ENCODE data around the gene STK32A. TPM values are rescaled to one million over a fixed set of nuclear protein-coding genes. Genes with fewer than 3 reads are reported as not detected.

Gene STK32A
- not detected in 2 replicates for total RNA-seq
- total RNA-seq (2013), result not detected
- polyA plus RNA-seq, result not detected in 2 replicates
- polyA minus RNA-seq, result not detected in 2 replicates

DNA sequence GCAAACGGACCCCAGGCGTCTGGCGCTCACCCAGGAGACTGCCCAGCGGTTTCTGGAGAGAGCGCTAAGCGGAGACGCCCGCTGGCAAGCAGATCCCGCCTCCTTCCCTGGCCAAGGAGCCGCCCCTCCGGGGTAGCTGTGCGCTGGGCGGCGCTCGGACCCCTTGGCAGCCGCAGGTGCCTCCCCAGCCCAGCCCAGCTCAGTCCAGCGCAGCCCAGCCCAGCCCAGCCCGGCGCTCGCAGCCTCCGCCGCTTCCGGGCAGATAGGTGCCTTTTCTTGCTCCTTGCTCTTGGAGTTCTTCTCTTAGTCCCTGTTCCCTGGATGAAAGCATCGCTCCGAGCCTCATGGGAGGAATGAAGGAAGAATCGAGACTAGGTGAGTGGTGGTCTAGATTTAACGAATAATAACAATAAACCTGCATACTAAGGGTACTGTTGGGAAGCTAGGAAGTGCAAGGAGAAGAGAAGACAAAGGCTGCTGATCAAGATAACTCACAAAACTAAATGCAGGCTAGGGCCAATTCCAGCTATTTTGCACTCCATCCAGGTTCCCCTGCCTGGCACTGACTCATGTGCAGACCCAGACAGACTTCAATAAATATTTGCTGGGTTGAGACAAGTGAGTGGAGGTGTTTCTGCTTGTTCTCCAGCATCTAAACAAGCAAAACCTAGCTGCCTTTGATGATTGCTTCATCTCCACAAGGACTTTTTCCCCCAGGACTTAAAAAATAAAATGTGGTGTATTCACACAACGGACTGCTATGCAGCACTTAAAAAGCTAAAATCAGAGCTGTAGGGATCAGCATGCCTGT lies at the start of gene STK32A:
Gene STK32A, plus strand, starts transcription at position 202 of the 811 bp plus-strand sequence. CDS start 4,609 bp downstream, outside the sequence.
- H3K4me3 ChIP-seq (ENCODE audit: control extremely low read depth in 1 of 5, extremely low read depth in 1 of 5, insufficient read depth in 1 of 5, low read depth in 2 of 5, low read length in 4 of 5), result no peak within 1 kb of the TSS
- H2AFZ ChIP-seq (ENCODE audit: insufficient read depth, low read depth, low read length, poor library complexity, severe bottlenecking), result no peak within 1 kb of the TSS
- Mint-ChIP-seq H3K4me1 (no peaks in the 10 kb centered on the region), H3K4me3 (no peak within 1 kb of the TSS), H3K27me3 (peaks cover 30% of the 10 kb centered on the region), H3K9me3 (ENCODE audit: insufficient read depth) (no peaks in the 10 kb centered on the region), H3K27ac (no peak within 1 kb of the TSS)
- no peaks in the 10 kb centered on the region for H3K4me1 ChIP-seq (ENCODE audit: control insufficient read depth in 2 of 2, insufficient read depth in 2 of 2, low read length in 2 of 2)
- TF ChIP-seq, protein P1, sequence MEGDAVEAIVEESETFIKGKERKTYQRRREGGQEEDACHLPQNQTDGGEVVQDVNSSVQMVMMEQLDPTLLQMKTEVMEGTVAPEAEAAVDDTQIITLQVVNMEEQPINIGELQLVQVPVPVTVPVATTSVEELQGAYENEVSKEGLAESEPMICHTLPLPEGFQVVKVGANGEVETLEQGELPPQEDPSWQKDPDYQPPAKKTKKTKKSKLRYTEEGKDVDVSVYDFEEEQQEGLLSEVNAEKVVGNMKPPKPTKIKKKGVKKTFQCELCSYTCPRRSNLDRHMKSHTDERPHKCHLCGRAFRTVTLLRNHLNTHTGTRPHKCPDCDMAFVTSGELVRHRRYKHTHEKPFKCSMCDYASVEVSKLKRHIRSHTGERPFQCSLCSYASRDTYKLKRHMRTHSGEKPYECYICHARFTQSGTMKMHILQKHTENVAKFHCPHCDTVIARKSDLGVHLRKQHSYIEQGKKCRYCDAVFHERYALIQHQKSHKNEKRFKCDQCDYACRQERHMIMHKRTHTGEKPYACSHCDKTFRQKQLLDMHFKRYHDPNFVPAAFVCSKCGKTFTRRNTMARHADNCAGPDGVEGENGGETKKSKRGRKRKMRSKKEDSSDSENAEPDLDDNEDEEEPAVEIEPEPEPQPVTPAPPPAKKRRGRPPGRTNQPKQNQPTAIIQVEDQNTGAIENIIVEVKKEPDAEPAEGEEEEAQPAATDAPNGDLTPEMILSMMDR (IDR thresholded peaks at IDR 0.05), result no peak
- TF ChIP-seq EZH2 (IDR thresholded peaks at IDR 0.05; ENCODE audit: borderline replicate concordance, insufficient read depth, low read depth, low read length, poor library complexity, severe bottlenecking), result no peak
- ChIA-PET CTCF (no interaction called here), POLR2A (no interaction called here)
- intact Hi-C loops (cut with micrococcal nuclease), result no loop called here
- peaks cover 0 to 24% (median 8%) of the 10 kb centered on the region in 4 experiments for H3K27me3 ChIP-seq (replicated peaks in 1 of 4; ENCODE audit: control extremely low read depth in 1 of 4, control insufficient read depth in 3 of 4, insufficient read depth in 4 of 4, low read length in 3 of 4)
- DNase-seq, result no peak
- H3K4me2 ChIP-seq (replicated peaks; ENCODE audit: low read depth, low read length, poor library complexity, severe bottlenecking), result no peak within 1 kb of the TSS
- H3K36me3 ChIP-seq (replicated peaks in 1 of 2; ENCODE audit: control extremely low read depth in 1 of 2, control insufficient read depth in 1 of 2, extremely low read depth in 1 of 2, insufficient read depth in 2 of 2, low read length in 1 of 2), result no peaks in the 10 kb centered on the region
- H3K79me2 ChIP-seq (ENCODE audit: control insufficient read depth, insufficient read depth, low read length), result no peaks in the 10 kb centered on the region
- no peak within 1 kb of the TSS for H3K9ac ChIP-seq (ENCODE audit: low read length)
- 6% methylated on average over 24 of the region's 28 CpGs for WGBS (ENCODE audit: insufficient coverage)
- H3K9me3 ChIP-seq (ENCODE audit: control extremely low read depth in 1 of 3, control insufficient read depth in 2 of 3, insufficient read depth in 1 of 3, low read length in 2 of 3), result peaks cover 0 to 5% (median 0%) of the 10 kb centered on the region in 3 donors
- no peak within 1 kb of the TSS for H3K27ac ChIP-seq (ENCODE audit: low read length in 2 of 2)
- ATAC-seq (ENCODE audit: low read depth), result no peak
- no peaks in the 10 kb centered on the region for H4K20me1 ChIP-seq (ENCODE audit: control insufficient read depth, insufficient read depth, low read length, poor library complexity, severe bottlenecking)

DNA sequence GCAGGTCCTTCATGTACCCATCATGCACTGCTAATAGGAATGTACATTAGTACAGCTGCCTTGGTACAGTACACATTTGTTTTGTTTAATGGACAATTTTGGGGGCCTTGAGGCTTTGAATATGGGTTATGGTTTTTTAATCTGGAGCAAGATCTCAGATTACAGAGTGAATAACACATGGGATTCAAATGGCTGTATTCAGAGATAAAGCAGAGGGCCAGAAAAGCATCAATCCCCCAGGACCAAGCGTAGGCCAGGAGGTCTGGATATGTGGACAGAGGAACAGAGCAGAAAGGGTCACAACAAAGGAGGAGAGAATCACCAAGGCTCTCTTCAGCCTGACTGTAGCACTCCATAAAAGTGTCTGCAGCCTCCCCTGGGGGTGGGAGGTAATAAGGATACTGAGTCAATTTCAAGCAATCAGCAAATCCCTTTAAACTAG lies 47.7 kb upstream of the STK32A start:
- Mint-ChIP-seq H3K9me3 (ENCODE audit: insufficient read depth) (no peaks in the 10 kb centered on the region), H3K4me1 (no peaks in the 10 kb centered on the region), H3K27ac (no peak overlapping the region), H3K4me3 (no peak overlapping the region), H3K27me3 (no peaks in the 10 kb centered on the region)
- Histone ChIP-seq H4K20me1 (ENCODE audit: control insufficient read depth, insufficient read depth, low read length, poor library complexity, severe bottlenecking) (no peaks in the 10 kb centered on the region), H3K4me1 (ENCODE audit: control insufficient read depth in 2 of 2, insufficient read depth in 2 of 2, low read length in 2 of 2) (no peaks in the 10 kb centered on the region), H3K9me3 (ENCODE audit: control extremely low read depth in 1 of 3, control insufficient read depth in 2 of 3, insufficient read depth in 1 of 3, low read length in 2 of 3) (no peaks in the 10 kb centered on the region), H3K27ac (ENCODE audit: low read length in 2 of 2) (no peak overlapping the region), H3K36me3 (replicated peaks in 1 of 2; ENCODE audit: control extremely low read depth in 1 of 2, control insufficient read depth in 1 of 2, extremely low read depth in 1 of 2, insufficient read depth in 2 of 2, low read length in 1 of 2) (no peaks in the 10 kb centered on the region), H3K9ac (ENCODE audit: low read length) (no peak overlapping the region), H2AFZ (ENCODE audit: insufficient read depth, low read depth, low read length, poor library complexity, severe bottlenecking) (no peak overlapping the region), H3K79me2 (ENCODE audit: control insufficient read depth, insufficient read depth, low read length) (no peaks in the 10 kb centered on the region), H3K4me3 (ENCODE audit: control extremely low read depth in 1 of 5, extremely low read depth in 1 of 5, insufficient read depth in 1 of 5, low read depth in 2 of 5, low read length in 4 of 5) (no peak overlapping the region), H3K27me3 (replicated peaks in 1 of 4; ENCODE audit: control extremely low read depth in 1 of 4, control insufficient read depth in 3 of 4, insufficient read depth in 4 of 4, low read length in 3 of 4) (no peaks in the 10 kb centered on the region), H3K4me2 (replicated peaks; ENCODE audit: low read depth, low read length, poor library complexity, severe bottlenecking) (no peak overlapping the region)
- DNase-seq (no peak), ATAC-seq (ENCODE audit: low read depth) (no peak)
- CTCF ChIA-PET, result interaction anchor here (1.1 to 4.3 kb wide), 2 partner anchors 7 to 12 kb away, joined by 3 to 20 read pairs; no protein-coding TSS in a partner anchor
- TF ChIP-seq, protein P1 (IDR thresholded peaks at IDR 0.05), result no peak
- no peak for TF ChIP-seq EZH2 (IDR thresholded peaks at IDR 0.05; ENCODE audit: borderline replicate concordance, insufficient read depth, low read depth, low read length, poor library complexity, severe bottlenecking)
- POLR2A ChIA-PET, result no interaction called here
- WGBS (ENCODE audit: insufficient coverage), result no CpG with 5 or more reads among the region's 1 CpG
- intact Hi-C loops (cut with micrococcal nuclease), result loop anchor here (5.0 kb wide), 1 partner anchor 655 kb away; no protein-coding TSS in a partner anchor
